SK-N-SH treated with all-trans-retinoic acid at 6 μM for 48 hours (cell line): Measurements from ENCODE around the gene GJA9.

ENCODE experiments used
- PPARA ChIP-seq: fragments of 250-450 bp; sonication (Bioruptor Pico); IDR thresholded peaks from 2 replicates; pipeline ENCODE4 v1.5.0; 2020; ENCODE audit warnings: mild to moderate bottlenecking, borderline replicate concordance
- ZFP30 ChIP-seq: fragments of 450-650 bp; formaldehyde crosslinking; IDR thresholded peaks from 2 replicates; pipeline ENCODE4 v1.5.0; 2022; ENCODE audit warnings: mild to moderate bottlenecking, moderate library complexity
- ZNF70 ChIP-seq: fragments of 450-650 bp; formaldehyde crosslinking; IDR thresholded peaks from 2 replicates; pipeline ENCODE4 v1.5.0; 2020; ENCODE audit warnings: mild to moderate bottlenecking, moderate library complexity
- TF ChIP-seq, protein P1 (sequence below): fragments of 250-450 bp; sonication (Bioruptor Pico); IDR thresholded peaks from 2 replicates; pipeline ENCODE4 v1.8.0; 2020; ENCODE audit warnings: mild to moderate bottlenecking, moderate library complexity, borderline replicate concordance
- TF ChIP-seq, protein P2 (sequence below): fragments of 250-450 bp; sonication (Bioruptor Pico); IDR thresholded peaks from 2 replicates; pipeline ENCODE4 v1.5.1; 2021; ENCODE audit warnings: mild to moderate bottlenecking, moderate library complexity
- TF ChIP-seq, protein P3 (sequence below): fragments of 250-450 bp; sonication (Bioruptor Pico); IDR thresholded peaks from 2 replicates; pipeline ENCODE4 v1.5.1; 2020; ENCODE audit warnings: low read depth, mild to moderate bottlenecking, moderate library complexity
- TF ChIP-seq, protein P4 (sequence below): fragments of 250-450 bp; sonication (Bioruptor Pico); IDR thresholded peaks from 2 replicates; pipeline ENCODE4 v1.8.0; 2021; ENCODE audit warnings: low read depth, mild to moderate bottlenecking, moderate library complexity, borderline replicate concordance

DNA sequence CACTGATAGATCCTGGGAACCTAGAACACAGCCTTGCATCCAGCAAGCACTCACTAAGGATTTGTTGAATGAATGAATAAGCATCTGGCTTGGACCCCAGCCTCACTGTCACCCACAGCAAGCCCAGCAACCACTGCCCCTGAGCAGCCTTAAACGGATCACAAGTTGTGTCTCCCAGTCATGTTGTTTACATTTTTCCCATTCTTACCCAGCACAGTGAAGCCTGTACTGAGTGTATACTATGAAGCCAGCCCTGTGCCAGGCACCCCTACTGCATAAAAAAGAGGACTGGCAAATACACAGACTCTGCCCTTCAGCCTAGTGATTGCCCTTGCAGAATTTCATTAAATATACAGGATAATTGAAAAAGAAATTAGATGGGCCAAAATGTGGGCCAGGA is 52.0 kb downstream of the GJA9 start:
- TF ChIP-seq, protein P1, sequence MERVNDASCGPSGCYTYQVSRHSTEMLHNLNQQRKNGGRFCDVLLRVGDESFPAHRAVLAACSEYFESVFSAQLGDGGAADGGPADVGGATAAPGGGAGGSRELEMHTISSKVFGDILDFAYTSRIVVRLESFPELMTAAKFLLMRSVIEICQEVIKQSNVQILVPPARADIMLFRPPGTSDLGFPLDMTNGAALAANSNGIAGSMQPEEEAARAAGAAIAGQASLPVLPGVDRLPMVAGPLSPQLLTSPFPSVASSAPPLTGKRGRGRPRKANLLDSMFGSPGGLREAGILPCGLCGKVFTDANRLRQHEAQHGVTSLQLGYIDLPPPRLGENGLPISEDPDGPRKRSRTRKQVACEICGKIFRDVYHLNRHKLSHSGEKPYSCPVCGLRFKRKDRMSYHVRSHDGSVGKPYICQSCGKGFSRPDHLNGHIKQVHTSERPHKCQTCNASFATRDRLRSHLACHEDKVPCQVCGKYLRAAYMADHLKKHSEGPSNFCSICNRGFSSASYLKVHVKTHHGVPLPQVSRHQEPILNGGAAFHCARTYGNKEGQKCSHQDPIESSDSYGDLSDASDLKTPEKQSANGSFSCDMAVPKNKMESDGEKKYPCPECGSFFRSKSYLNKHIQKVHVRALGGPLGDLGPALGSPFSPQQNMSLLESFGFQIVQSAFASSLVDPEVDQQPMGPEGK (CRISPR knock-in tag): no peak
- TF ChIP-seq, protein P2, sequence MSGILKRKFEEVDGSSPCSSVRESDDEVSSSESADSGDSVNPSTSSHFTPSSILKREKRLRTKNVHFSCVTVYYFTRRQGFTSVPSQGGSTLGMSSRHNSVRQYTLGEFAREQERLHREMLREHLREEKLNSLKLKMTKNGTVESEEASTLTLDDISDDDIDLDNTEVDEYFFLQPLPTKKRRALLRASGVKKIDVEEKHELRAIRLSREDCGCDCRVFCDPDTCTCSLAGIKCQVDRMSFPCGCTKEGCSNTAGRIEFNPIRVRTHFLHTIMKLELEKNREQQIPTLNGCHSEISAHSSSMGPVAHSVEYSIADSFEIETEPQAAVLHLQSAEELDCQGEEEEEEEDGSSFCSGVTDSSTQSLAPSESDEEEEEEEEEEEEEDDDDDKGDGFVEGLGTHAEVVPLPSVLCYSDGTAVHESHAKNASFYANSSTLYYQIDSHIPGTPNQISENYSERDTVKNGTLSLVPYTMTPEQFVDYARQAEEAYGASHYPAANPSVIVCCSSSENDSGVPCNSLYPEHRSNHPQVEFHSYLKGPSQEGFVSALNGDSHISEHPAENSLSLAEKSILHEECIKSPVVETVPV: no peak
- TF ChIP-seq ZFP30 (CRISPR knock-in tag) (no peak), PPARA (CRISPR knock-in tag) (no peak), ZNF70 (CRISPR knock-in tag) (no peak)
- TF ChIP-seq, protein P3, sequence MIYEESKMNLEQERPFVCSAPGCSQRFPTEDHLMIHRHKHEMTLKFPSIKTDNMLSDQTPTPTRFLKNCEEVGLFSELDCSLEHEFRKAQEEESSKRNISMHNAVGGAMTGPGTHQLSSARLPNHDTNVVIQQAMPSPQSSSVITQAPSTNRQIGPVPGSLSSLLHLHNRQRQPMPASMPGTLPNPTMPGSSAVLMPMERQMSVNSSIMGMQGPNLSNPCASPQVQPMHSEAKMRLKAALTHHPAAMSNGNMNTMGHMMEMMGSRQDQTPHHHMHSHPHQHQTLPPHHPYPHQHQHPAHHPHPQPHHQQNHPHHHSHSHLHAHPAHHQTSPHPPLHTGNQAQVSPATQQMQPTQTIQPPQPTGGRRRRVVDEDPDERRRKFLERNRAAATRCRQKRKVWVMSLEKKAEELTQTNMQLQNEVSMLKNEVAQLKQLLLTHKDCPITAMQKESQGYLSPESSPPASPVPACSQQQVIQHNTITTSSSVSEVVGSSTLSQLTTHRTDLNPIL (CRISPR knock-in tag): no peak
- TF ChIP-seq, protein P4, sequence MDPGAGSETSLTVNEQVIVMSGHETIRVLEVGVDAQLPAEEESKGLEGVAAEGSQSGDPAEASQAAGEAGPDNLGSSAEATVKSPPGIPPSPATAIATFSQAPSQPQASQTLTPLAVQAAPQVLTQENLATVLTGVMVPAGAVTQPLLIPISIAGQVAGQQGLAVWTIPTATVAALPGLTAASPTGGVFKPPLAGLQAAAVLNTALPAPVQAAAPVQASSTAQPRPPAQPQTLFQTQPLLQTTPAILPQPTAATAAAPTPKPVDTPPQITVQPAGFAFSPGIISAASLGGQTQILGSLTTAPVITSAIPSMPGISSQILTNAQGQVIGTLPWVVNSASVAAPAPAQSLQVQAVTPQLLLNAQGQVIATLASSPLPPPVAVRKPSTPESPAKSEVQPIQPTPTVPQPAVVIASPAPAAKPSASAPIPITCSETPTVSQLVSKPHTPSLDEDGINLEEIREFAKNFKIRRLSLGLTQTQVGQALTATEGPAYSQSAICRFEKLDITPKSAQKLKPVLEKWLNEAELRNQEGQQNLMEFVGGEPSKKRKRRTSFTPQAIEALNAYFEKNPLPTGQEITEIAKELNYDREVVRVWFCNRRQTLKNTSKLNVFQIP (CRISPR knock-in tag): no peak
